Osteocyte (in vitro differentiated cells): ENCODE measurements around the gene GAL. TPM values are rescaled to one million over a fixed set of nuclear protein-coding genes. Genes with fewer than 3 reads are reported as not detected.
A peak's percentile ranks its signal among the peaks of the same experiment; 100 is the strongest.

Experiments used
- DNase-seq: peaks from one replicate; pipeline ENCODE4 v3.0.0; 2021; ENCODE audit warnings: mixed read lengths; ENCODE audit not compliant: unreplicated experiment; ENCODE audit errors: extremely low spot score
- H3K27ac Mint-ChIP-seq: one replicate; pipeline ENCODE4 v1.8.0; 2021; ENCODE audit warnings: mild to moderate bottlenecking, mixed read lengths; ENCODE audit not compliant: unreplicated experiment
- H3K27me3 Mint-ChIP-seq: one replicate; pipeline ENCODE4 v1.8.0; 2021; ENCODE audit warnings: mixed read lengths; ENCODE audit not compliant: unreplicated experiment
- H3K36me3 Mint-ChIP-seq: one replicate; pipeline ENCODE4 v1.8.0; 2021; ENCODE audit warnings: mixed read lengths; ENCODE audit not compliant: unreplicated experiment
- H3K4me1 Mint-ChIP-seq: one replicate; pipeline ENCODE4 v1.8.0; 2021; ENCODE audit warnings: mixed read lengths; ENCODE audit not compliant: unreplicated experiment
- H3K4me3 Mint-ChIP-seq: one replicate; pipeline ENCODE4 v1.8.0; 2021; ENCODE audit warnings: mild to moderate bottlenecking, moderate library complexity, mixed read lengths; ENCODE audit not compliant: unreplicated experiment
- H3K9me3 Mint-ChIP-seq: one replicate; pipeline ENCODE4 v1.8.0; 2021; ENCODE audit warnings: mixed read lengths; ENCODE audit not compliant: unreplicated experiment
- CTCF ChIP-seq: fragments of 200-600 bp; sonication (generic); IDR thresholded peaks from 2 replicates; pipeline ENCODE4 v1.5.0; 2021; ENCODE audit warnings: antibody characterized with exemption, mild to moderate bottlenecking, moderate library complexity
- total RNA-seq: library from RNA; stranded (reverse); gene quantifications from 2 replicates; pipeline ENCODE4 v1.2.1, GENCODE V29; 2021

GAL gene
- total RNA-seq, 1 donor from 2014 or later, result not detected

- H3K36me3 Mint-ChIP-seq, result no peaks in the 10 kb centered on the region
These were observed 1.5 kb downstream of the GAL start for GRCh38 chr11:68685656-68686380.

GRCh38 chr11:68686486-68686885 lies 2.1 kb downstream of the GAL start:
- Mint-ChIP-seq H3K36me3 (no peaks in the 10 kb centered on the region), H3K4me3 (no peak overlapping the region), H3K27me3 (peaks cover 62% of the 10 kb centered on the region), H3K9me3 (no peaks in the 10 kb centered on the region), H3K27ac (no peak overlapping the region), H3K4me1 (peaks cover 13% of the 10 kb centered on the region)
- no peak for TF ChIP-seq CTCF
- DNase-seq, result no peak

More at GRCh38 chr11:68685656-68686380, 1.5 kb downstream of the GAL start:
- no peak for DNase-seq
- Mint-ChIP-seq H3K4me3 (peak overlapping the region; percentile 14), H3K4me1 (peaks cover 13% of the 10 kb centered on the region), H3K27me3 (peaks cover 55% of the 10 kb centered on the region), H3K27ac (no peak overlapping the region), H3K9me3 (no peaks in the 10 kb centered on the region)
- no peak for TF ChIP-seq CTCF

GRCh38 chr11:68687311-68687710 lies 3.0 kb downstream of the GAL start:
- H3K27ac Mint-ChIP-seq, result no peak overlapping the region
- peaks cover 64% of the 10 kb centered on the region for H3K27me3 Mint-ChIP-seq
- no peak for DNase-seq
- peaks cover 13% of the 10 kb centered on the region for H3K4me1 Mint-ChIP-seq
- no peaks in the 10 kb centered on the region for H3K36me3 Mint-ChIP-seq
- no peak overlapping the region for H3K4me3 Mint-ChIP-seq
- H3K9me3 Mint-ChIP-seq, result no peaks in the 10 kb centered on the region
- TF ChIP-seq CTCF, result no peak

GRCh38 chr11:68687986-68688385 lies 3.6 kb downstream of the GAL start:
- H3K9me3 Mint-ChIP-seq, result no peaks in the 10 kb centered on the region
- peaks cover 9% of the 10 kb centered on the region for H3K4me1 Mint-ChIP-seq
- no peak overlapping the region for H3K4me3 Mint-ChIP-seq
- H3K27me3 Mint-ChIP-seq, result peaks cover 60% of the 10 kb centered on the region
- no peak overlapping the region for H3K27ac Mint-ChIP-seq
- no peaks in the 10 kb centered on the region for H3K36me3 Mint-ChIP-seq
- no peak for DNase-seq
- no peak for TF ChIP-seq CTCF

- peaks cover 6% of the 10 kb centered on the region for H3K4me1 Mint-ChIP-seq
- no peaks in the 10 kb centered on the region for H3K9me3 Mint-ChIP-seq
- H3K36me3 Mint-ChIP-seq, result no peaks in the 10 kb centered on the region
- no peak for TF ChIP-seq CTCF
- no peak for DNase-seq
- H3K27ac Mint-ChIP-seq, result no peak overlapping the region
- H3K4me3 Mint-ChIP-seq, result no peak overlapping the region
- peaks cover 61% of the 10 kb centered on the region for H3K27me3 Mint-ChIP-seq
These were observed 4.5 kb downstream of the GAL start for GRCh38 chr11:68688881-68689280.
